Epidermal melanocyte (primary cell): Measurements from ENCODE around the gene DNAH14.

Source experiments
- DNase-seq: peaks from one replicate; pipeline ENCODE4 v3.0.0; 2011; ENCODE audit warnings: low spot score; ENCODE audit not compliant: insufficient read length

DNAH14 gene

DNA sequence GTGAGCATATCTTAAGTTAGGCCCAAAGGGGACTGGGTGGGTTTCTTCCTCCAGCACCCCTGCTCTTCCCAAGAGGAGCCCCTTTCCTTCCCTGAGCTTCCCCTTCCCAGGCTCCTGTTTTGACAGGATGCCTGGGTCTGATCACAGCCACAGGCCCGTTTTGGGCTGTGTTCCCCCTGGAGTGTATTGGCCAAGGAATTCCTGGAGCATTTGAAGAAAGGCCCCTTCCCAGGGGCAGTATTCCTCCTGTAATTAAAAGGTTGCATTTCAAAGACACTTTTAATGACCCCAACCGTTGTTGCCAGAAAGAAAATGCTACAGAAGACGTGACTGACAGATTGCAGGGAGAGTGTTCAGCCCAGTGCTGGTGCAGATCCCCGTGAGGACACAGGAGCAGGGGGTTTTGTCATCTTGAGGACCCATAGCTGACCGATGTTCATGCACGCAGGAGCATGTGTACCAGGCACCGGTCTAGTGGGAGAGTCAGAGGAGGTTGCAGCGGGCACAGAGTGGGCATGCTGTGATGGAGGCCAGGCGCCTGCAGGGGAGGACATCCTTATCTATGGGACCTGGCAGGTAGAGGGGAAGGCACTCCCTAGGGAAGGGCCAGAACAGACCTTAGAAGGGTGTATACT, 517.6 kb downstream of the DNAH14 start:
- no peak for DNase-seq

DNA sequence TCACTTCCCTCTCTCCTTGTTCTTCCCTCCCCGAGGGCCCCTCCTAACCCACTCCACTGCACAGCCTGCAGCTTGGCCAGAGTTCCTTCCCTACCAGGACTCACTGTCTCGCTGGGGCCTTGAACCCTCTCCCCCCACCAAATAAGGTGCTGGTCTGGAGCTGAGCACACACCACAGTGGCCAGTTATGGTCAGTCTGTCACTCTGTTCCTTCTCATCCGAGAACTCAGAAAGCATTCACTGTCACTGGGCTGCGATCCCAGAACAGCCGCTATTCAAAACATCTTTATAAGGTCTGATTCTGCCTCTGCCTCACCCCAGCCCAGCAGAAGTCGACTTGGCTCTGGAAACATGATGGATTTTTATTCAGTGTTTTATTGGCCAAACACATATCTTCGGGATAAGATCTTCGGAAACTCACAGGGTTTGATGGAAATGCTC, 518.2 kb downstream of the DNAH14 start:
- DNase-seq: no peak

DNA sequence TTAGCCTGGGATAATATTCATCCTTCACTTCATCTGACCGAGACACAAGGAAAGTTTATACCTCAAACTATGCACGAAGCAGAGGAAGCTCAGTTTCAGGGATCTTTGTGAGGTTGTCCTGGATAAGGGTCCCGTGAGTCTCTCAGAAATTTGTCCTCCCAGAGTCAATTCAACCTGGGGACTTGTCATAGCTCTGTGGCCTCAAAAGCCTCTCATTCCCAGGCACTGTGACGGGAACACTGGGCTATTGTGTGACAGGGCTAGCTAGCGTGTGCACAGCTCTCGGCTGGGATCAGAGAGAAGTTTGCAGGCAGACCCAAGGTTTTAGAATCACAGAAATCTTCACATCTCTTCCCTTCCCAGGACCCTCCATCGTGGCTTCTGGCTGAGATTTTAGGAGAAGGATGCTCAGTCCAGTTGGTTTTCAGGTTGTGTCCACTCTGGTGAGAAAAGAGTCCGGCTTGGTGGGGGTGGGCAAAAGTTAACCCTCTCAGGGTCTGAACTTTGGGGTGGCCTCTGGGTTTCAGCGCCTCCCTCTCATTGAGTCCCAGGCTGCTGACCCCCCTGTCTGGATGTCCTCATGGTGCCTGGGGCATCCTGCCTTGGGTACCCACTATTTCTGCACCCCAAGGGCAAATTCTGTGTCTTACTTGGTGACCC, 518.8 kb downstream of the DNAH14 start:
- no peak for DNase-seq
